Activated CD4-positive, alpha-beta T cell treated with anti-CD3 and anti-CD28 coated beads, Interleukin-2, Interleukin-4, amounts not matched to agents 100 ng/mL and 50 ng/mL, durations not matched to agents 16 hours and 8 hours (primary cell): ENCODE results near the gene HDLBP.

Source experiments
- DNase-seq: peaks from one replicate; pipeline ENCODE4 v3.0.0-alpha.2; 2020; ENCODE audit warnings: low spot score

Gene HDLBP

GRCh38 chr2:241273210-241274020 lies 42.1 kb downstream of the HDLBP start:
- no peak for DNase-seq

DNA sequence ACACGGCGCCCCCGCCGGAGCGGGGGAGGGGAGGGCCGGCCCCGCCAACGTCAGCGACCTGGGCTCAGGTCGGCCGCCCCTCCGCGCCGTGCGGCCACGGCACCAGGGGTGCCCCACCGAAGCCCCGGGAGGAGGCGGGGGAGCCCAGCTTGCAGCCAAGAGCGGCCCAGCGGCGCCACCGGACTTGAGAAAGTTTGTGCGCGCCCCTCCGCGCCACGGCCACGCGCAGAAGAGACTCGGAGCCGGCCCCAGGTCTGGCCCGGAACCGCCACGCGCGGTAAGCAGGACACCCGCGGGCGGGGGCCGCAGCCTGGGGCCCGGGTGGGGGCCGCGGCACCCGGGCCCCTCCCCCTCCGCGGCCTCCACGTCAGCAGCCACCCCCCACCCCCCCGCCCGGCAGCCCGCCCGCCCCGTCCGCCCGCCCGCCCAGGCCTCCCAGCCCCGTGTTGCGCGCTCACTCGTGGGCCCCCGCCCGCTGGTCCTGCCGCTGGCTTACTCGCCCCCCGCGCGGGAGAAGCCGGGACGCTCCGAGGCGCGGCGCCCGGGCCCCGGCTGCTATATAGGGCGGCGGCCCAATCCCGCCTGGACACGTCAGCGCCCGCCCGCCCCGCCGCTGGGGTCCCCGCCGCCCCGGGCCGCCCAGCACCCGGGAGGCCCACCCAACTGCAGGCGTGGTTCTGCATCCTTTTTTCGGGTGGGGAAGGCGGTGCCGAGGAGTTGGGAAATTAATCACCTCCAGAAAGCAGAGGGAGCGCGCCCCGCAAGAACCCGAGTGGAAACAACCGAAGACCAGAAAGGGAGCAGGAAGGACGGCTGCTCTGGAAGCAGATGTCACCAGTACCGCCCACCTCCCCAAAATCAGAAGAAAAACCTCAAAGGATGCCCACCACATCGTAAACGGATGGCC lies 42.9 kb downstream of the HDLBP start:
- DNase-seq: peak; percentile 50

GRCh38 chr2:241271706-241272302 lies 43.7 kb downstream of the HDLBP start:
- DNase-seq: peak; percentile 54

DNA sequence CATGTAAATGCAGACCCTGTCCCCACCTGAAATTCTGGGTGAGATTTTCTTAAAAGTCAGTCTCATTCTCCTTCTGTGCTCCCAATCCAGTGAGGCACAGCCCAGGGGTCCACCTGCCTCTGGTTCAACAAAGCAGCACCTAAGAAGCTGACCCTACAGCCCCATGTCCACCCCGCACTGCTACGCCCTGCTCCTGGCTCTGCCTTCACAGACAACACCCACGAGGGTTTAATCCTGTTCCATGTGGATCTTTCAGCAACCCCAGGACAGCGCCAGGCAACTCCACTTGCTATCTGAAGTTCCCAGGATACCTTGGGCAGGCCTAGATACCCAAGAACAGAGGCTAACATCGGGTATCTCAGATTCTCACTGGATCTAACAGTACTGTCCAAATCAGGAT lies 44.9 kb downstream of the HDLBP start:
- no peak for DNase-seq

DNA sequence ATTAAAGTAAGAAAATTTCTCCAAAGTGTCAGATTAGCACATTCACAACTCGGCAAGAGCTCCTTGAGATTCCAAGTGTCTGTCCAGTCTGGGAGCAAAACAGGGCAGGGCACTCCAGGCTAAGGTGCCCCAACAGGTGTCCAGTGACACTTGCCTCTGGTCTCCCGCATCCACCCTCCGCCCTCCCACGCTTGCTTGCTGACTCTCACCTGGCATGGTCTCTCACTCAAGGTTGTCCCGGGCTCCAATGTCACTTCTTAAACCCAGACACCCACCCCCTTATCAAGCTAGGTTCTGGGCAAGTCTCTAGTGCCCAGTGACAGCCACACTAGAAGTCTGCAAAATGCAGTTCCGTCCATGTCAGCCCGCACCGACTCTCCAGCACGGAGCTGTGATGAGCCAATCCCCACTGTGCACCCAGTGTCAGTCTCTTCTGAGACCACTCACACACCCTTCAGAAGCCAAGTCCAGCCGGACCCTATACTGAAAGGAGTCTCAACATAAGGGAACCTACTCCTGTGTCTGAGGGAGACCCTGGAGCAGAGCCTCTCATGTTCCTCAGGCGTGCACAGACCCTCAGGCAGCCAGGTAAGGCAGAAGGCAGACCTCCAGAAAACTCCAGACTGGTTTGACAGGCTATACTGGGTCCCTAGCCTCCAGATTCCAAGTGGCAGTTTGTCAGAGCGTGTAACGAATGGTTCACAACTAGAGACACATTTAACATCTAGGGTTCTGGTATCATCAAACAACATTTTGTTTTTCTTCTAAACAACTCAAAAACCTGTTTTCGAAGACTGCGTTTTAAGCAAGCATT lies 45.6 kb downstream of the HDLBP start:
- no peak for DNase-seq

GRCh38 chr2:241268716-241269445 lies 46.6 kb downstream of the HDLBP start:
- DNase-seq: no peak

DNA sequence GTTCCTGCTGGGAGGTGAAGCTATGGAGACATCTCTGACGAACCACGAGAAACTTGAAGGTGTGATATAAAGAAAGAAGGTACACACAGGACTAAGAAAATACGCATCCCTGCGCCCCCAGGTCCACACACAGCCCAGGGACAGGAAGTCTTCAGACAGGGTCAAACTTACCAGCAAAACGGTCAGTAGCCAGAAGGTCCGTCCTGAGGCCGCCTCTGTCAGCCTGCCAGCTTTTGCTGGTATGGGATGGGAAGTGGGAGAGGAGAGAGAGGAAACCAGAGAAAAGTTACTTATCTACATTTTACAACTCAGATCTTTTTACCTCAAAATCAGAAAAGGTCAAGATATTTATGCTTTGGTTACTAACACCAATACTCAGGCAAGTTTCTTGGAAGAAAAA lies 47.2 kb downstream of the HDLBP start:
- DNase-seq: no peak

DNA sequence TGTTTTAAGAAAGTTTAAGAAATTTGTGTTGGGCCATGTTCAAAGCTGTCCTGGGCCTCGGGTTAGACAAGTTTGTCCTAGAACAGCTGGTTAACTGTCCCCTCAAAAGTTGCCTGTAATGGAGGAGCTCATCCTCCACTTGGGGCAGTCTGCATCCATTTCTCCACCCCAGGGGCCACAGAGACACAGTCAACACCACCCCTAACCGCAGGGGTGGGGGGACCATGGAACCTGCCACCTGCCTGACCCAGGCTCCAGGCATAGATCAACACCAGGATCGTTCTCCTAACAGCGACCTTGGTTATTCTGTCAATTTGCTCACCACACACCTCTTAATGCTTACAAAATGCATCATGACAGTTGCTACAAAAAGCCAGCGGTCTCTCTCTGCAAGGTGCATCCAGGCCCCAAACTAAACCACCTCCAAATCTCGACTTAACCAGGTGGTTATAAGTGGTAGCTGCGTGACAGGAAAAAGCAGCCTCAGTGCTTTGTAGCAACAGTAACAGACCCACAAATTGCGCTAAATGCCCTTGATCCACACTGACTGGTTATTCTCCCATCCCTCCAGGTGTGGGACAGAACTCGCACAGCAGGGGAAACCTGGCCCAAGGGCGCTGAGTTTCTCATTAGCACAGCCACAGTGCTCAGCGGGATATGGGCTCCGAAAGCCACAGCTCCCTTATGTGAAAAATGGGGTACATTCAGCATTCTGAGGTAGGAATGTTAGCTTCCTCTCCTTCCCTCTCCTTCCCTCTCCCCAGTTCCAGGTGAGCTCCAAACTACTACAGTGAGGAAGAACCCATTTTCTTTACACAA lies 48.0 kb downstream of the HDLBP start:
- DNase-seq: no peak

- DNase-seq: no peak
Measured at GRCh38 chr2:241265506-241265905, 50.0 kb downstream of the HDLBP start.

DNA sequence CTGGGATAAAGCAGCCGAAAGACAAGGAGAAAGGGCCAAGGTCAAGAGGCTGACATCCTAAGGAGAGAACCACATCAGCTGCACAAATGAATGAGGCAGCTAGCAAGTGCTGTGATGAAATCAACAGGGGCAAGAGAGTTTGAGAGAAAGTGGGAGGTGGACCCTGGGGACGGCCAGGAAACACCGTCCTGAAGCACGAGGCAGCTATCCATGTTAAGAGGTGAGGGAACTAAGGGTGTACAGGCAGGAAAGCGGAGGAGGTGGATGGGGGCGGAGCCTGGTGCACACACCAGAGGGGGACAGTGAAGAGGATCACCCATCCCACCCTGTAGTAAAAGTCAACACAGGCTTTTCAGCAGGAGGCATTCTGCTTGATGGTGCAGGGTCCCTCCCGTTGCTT lies 52.4 kb downstream of the HDLBP start:
- DNase-seq: no peak

DNA sequence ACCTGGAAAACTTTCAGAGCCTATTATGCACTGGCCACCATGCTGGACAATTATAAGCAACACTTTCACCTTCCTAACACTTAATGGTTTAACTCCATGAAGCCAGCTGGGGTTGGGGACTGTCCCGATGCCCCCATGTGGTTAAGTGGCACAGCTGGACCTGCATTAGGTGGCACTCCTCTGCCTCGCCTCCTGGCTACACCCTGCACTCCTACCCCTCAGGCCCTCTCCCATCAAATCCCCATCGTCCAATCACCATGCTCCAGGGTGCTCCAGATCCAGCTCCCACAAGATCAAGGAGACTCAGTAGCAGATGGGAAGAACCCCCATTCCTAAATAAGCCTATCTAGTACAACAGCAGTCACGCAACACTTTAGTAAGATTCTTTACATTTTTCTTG lies 53.8 kb downstream of the HDLBP start:
- no peak for DNase-seq

- no peak for DNase-seq
Measured at GRCh38 chr2:241260911-241261310, 54.6 kb downstream of the HDLBP start.

- no peak for DNase-seq
Measured at GRCh38 chr2:241258505-241259280, 56.8 kb downstream of the HDLBP start.

DNA sequence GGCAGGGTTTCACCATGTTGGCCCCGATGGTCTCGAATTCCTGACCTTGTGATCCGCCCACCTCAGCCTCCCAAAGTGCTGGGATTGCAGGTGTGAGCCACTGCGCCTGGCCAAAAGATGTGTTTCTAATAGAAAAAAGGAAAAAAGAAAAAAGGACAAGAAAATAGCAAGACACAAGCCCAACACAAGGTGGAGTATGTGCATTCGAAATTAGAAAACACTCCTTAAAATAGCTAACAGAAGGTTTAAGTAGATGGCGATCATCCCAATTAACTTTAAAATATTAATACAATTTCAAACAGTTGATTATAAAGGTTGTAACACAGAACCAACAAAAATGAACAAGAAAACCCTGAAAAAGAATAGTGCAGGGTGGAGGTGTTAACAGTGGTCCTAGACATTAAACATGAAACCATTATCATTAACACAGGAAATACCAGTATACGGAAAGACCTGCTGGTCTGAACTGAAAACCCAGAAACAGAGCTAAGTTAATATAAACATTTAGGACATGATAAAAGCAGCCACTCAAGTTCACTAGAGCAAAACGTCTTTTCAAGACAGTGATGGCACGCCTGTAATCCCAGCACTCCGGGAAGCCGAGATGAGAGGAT lies 57.9 kb downstream of the HDLBP start:
- no peak for DNase-seq

DNA sequence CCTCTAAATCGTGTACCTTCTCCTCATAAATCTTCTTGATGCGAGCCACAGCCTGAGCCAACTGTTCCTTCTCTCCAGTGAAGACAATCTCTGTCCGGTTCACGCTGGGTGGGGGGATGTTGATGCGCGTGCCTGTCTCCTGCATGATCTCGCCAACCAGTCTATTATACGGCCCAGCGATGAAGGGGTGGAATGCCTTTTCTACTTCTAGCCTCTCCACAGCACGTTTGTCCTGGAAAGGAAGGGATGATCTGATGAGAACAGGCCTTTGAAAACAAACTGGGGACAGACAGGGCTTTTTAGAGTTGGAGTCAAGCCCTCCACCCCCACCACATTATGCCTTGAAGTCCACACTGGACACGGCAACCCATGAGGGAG lies 59.3 kb downstream of the HDLBP start:
- no peak for DNase-seq

GRCh38 chr2:241255542-241256167 lies 59.8 kb downstream of the HDLBP start:
- no peak for DNase-seq

DNA sequence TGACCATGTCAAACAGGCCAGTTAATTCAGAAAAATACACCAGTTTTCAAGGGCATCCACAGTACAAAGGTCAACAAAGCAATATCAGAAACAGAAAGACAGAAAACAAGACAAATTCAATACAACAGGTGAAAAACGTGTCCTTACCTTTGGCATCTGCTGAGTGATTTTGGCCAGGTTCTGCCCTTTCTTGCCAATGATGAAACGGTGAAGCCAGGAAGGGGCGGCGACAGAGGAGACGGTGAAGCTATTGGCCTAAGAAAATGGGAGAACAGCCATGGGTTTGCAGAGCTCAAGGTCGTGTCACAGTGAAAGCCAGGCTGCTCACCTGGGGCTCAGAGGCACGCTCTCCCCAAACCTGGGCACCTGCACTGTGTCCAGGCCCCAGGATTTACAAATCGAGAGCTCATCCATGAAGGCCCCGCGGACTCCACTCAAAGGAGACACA lies 60.5 kb downstream of the HDLBP start:
- DNase-seq: no peak

- DNase-seq: no peak
Measured at GRCh38 chr2:241252778-241253475, 62.5 kb downstream of the HDLBP start.
